ENCODE measurements around the gene ST7L.

Gene ST7L

GRCh38 chr1:112554411-112554810 lies 64.5 kb downstream of the ST7L start:
- in situ Hi-C loops (cut with MboI; ENCODE audit: low sequenced_read_pairs), result no loop called here

DNA sequence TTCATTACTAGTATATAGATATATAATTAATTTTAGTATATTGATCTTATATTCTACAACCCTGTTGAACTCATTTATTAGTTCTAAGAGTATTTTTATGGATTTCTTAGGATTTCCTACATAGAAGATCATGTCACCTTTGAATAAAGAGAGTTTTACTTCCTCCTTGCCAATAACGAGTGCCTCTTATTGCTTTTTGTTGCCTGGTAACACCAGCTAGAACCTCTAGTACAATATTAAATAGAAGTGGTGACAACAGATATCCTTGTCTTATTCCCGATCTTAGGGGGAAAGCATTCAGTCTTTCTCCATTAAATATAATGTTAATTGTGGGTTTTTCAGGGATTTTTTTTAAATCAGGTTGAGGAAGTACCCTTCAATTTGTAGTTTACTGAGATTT lies 69.4 kb downstream of the ST7L start:
- in situ Hi-C loops (cut with MboI; ENCODE audit: low sequenced_read_pairs), result no loop called here

DNA sequence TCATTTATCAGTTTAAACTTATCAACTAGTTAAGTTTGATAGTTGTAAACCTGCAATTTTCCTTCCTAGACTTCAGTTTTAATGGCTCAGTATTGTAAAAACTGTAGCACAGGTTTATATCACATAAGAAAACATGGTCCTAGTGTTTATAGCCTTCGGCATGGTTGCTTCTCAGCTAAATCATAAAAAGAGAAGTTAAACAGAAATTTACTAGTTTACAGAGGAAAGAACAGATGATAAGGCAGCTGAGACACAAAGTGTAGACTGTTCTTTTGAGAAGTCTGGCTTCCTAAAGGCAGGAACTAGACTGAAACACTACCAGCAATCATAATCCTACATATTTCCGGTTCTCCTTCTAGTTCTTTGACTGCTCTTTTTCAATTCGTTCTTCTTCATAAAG lies 70.4 kb downstream of the ST7L start:
- in situ Hi-C loops (cut with MboI; ENCODE audit: low sequenced_read_pairs), result no loop called here

DNA sequence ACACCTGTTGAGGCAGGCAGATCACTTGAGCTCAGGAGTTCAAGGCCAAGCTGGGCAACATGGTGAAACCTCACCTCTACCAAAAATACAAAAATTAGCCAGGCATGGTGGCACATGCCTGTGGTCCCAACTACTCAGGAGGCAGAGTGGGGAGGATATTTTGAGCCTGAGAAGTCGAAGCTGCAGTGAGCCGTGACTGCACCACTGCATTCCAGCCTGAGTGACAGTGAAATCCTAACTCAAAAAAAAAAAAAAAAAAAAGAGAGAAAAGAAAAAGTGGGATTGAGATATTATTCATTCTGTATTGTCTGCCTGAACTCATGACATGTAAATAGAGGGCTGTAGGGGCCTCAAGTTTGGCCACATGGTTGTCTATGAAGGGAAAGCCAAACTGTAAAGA lies 72.9 kb downstream of the ST7L start:
- in situ Hi-C loops (cut with MboI; ENCODE audit: low sequenced_read_pairs), result no loop called here

DNA sequence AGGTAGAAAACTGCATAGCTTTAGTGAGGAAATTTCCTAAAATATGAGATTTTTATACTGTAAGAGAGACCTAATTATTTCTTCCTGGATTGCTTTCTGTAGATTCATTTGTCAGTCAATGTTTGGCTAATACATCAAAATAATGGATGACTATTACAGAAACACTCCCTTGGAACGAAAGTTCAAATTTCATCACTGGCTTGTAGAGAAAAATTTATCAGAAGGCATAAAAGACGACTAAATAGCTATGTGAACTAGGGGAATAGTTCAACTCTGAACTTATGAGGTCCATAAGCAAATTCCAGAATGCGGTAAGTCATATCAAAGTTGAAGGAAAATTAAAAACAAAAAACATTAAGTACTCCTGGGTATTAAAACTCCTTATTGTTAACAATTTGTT lies 74.2 kb downstream of the ST7L start:
- in situ Hi-C loops (cut with MboI; ENCODE audit: low sequenced_read_pairs), result no loop called here

DNA sequence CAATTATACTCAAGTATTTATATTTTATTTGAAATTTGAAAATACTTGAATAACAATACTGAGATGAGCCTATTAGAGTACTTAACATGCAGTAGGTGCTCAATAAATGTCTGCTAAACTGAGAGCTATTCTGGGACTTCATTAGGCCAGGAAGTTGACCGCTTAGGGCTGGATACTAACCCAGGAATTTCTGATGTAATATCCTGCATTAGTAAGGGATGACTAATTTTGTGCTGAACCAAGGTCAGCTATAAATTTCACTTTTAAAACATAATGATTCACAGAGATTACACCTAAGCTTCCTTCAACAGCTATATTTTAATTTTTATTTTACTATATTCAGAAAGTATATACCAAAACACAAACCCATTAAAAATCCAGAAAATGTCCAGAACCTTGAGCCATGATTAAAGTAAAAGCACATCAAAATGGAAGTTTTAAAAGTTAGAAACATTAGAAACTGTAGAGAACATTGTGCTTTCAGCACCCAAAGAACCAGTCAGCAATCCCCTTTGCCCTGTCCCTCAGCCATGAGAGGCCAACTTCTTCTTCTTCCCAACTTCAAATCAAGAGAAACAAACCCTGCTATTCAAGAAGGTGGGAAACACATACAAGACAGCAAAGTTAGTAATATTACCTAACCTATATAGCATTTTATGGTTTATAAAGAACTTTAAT lies 74.8 kb downstream of the ST7L start:
- in situ Hi-C loops (cut with MboI; ENCODE audit: low sequenced_read_pairs), result no loop called here

GRCh38 chr1:112542206-112542973 lies 76.6 kb downstream of the ST7L start:
- in situ Hi-C loops (cut with MboI; ENCODE audit: low sequenced_read_pairs), result no loop called here

DNA sequence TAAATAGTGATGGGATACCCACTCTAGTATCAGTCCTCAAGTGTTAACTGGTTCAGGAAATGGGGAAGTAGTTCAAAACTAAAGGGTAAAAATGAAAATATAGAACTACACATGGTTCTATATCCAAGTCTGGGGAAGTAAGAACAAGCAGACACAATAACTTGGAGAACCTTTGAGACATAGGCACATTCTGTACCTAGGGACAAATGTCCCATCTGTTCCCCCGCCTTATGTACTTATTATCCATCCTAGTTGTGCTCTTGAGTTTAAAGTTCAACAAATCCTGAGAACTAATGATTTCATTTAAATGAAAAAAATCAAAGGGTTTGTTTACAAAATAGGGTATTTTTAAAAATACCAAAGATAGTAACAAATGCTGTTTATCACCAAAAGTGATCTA lies 77.6 kb downstream of the ST7L start:
- in situ Hi-C loops (cut with MboI; ENCODE audit: low sequenced_read_pairs), result no loop called here

- in situ Hi-C loops (cut with MboI; ENCODE audit: low sequenced_read_pairs), result no loop called here
These were observed 78.6 kb downstream of the ST7L start for GRCh38 chr1:112540226-112540794.

DNA sequence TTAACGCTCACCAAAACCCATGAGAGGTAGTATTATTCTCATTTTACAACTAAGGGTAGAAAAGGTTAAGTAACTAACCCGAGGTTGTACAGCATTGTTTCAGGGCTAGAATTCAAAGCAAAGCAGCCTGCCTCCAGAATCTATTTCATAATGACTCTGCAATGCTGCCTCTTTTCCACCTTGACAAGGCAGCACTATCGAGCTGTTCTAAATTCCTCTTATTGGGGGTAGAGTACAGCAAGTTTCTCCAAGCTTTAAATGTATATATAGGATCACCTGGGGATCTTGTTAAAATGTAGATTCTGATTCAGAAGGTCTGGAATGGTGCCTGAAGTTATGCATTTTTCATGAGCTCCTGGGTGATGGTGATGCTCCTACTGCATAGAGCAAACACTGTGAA lies 80.1 kb downstream of the ST7L start:
- in situ Hi-C loops (cut with MboI; ENCODE audit: low sequenced_read_pairs), result no loop called here

DNA sequence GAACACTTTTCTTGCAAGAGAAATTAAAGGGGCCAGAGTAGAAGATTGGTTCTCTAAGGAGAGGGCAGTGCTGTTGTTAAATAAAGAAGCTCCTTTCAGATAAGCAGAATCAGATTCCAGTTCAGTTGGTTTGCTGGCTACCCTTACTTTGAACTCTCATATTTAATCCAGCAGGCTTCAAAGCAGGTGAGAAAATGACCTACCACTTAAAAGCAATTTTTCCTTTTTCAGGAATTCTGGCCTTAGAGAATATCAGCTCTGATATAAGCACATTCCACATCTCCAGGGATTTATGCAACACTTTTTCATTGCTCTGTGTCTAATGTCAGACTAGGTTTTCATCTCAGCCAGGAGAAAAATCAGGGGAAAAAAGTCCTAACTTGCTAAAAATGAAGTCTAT lies 81.5 kb downstream of the ST7L start:
- in situ Hi-C loops (cut with MboI; ENCODE audit: low sequenced_read_pairs), result no loop called here

DNA sequence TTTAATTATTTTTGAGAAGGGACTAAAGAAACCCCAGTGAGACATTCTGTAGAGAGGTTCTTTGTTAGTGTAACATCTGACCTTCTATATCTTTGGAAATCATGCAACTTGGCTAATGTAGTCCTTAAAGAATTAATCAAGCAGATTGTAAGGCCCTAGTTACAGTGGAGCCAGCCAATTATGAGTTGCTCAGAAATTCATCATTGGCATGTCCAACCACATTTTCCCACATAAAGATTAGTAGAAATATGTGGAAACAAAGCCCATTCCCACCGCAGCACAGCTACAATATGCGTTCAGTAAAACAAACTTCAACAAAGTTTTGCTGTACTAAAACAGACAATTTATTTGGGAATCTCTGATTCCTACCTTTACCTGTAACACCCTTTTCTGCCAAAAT lies 82.4 kb downstream of the ST7L start:
- in situ Hi-C loops (cut with MboI; ENCODE audit: low sequenced_read_pairs), result no loop called here

- in situ Hi-C loops (cut with MboI; ENCODE audit: low sequenced_read_pairs), result no loop called here
These were observed 85.9 kb downstream of the ST7L start for GRCh38 chr1:112533029-112533428.

DNA sequence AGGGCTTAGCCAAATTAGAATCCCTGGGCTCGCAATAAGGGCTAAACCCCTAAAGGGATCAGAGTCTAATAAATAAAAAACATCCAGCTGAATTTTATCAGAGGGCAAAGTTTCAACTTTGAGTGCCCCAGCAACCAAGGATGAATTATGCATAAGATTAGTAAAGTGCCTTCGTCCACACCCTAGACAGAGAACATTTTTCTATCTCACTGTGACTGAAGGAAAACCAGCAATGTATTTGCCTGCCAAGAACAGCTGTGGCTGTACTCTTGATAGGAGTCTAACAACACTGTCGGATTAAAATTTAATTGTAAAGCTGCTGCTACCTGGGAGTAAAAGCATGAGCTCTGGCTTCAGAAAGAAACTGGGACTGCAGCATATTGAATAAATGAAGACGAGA lies 86.9 kb downstream of the ST7L start:
- in situ Hi-C loops (cut with MboI; ENCODE audit: low sequenced_read_pairs), result no loop called here

- in situ Hi-C loops (cut with MboI; ENCODE audit: low sequenced_read_pairs), result no loop called here
These were observed 88.1 kb downstream of the ST7L start for GRCh38 chr1:112530832-112531231.

DNA sequence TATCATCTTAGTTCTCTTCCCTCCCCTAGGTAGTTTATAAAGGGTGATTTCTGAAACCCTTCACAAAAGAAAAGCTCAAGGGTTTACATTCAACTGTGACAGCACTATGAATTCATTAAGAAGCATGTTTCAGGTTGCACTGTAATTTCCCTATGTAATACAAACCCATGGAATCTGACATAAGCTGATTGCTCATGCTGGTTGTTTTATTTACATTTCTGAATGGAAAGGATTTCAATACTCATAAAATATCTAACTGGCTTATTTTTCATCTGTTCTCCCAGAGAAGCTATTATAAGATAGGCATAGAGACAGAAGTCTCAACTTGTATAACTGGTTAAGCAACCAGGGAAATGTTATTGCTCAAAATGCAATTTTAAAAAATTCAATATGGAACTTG lies 89.6 kb downstream of the ST7L start:
- in situ Hi-C loops (cut with MboI; ENCODE audit: low sequenced_read_pairs), result no loop called here

- in situ Hi-C loops (cut with MboI; ENCODE audit: low sequenced_read_pairs), result no loop called here
These were observed 90.9 kb downstream of the ST7L start for GRCh38 chr1:112528076-112528475.

DNA sequence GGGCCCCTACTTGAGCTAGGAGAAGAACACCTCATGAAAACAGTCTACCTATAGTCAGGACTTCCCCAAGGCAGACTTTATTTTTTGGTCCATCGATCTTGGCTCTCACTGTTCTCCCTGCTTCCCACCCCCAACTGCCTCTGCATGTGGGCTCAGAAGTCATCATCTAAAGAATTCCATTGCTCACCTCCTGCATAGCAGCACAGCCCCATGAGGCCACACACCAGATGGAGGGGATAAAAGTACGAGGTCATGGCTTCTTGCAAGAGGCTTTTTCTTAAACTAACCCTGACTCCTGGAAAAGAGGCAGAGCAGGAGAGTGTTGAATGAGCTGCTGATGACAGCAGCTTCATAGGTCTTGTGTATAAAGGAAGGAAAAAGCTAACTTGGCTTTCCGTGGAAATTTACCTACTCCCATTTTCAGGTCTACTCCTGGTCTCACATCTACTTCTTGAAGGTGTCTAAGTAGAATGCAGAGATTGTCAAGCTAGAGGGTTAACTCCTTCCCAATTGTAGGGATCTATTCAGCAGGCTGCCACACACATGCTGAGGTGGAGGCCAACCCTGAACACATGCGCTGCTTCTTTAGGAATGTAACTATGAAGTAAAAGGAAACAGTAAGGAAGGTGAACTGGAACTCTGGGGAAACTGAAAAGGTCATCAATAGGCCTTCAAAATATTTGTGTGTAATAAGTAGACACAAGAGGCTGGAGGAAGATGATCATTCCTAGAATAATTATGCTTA lies 91.5 kb downstream of the ST7L start:
- in situ Hi-C loops (cut with MboI; ENCODE audit: low sequenced_read_pairs), result no loop called here

- in situ Hi-C loops (cut with MboI; ENCODE audit: low sequenced_read_pairs), result no loop called here
These were observed 94.0 kb downstream of the ST7L start for GRCh38 chr1:112524986-112525385.

GRCh38 chr1:112524251-112524650 lies 94.7 kb downstream of the ST7L start:
- in situ Hi-C loops (cut with MboI; ENCODE audit: low sequenced_read_pairs), result no loop called here

- in situ Hi-C loops (cut with MboI; ENCODE audit: low sequenced_read_pairs), result no loop called here
These were observed 96.3 kb downstream of the ST7L start for GRCh38 chr1:112522621-112523020.

DNA sequence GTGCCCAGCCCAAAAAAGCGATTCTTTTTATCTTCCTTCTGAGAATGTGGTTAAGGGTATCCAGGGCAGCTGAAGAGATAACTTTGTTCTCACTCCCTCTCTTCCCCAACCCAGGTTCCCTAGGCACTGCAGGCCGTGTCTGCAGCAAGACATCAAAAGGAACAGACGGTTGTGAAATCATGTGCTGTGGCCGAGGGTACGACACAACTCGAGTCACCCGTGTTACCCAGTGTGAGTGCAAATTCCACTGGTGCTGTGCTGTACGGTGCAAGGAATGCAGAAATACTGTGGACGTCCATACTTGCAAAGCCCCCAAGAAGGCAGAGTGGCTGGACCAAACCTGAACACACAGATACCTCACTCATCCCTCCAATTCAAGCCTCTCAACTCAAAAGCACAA lies 98.8 kb downstream of the ST7L start:
- in situ Hi-C loops (cut with MboI; ENCODE audit: low sequenced_read_pairs), result no loop called here

Measured in HL-60/S4 treated with phorbol 12-myristate 13-acetate at 8.2 ng/mL for 4 days and 3 days (cell line).